Stimulated activated CD4-positive, alpha-beta T cell treated with anti-CD3 and anti-CD28 coated beads, Interleukin-1b, Interleukin-23, amount 100 ng/mL, for 24 hours (primary cell): ENCODE data around the gene AGR2.

Source experiments
- DNase-seq, 4 experiments: peaks; one replicate each; pipeline ENCODE4 v3.0.0-alpha.2; 2020; ENCODE audit warnings: low read depth in 4 of 4, low spot score in 1 of 4

AGR2 gene

DNA sequence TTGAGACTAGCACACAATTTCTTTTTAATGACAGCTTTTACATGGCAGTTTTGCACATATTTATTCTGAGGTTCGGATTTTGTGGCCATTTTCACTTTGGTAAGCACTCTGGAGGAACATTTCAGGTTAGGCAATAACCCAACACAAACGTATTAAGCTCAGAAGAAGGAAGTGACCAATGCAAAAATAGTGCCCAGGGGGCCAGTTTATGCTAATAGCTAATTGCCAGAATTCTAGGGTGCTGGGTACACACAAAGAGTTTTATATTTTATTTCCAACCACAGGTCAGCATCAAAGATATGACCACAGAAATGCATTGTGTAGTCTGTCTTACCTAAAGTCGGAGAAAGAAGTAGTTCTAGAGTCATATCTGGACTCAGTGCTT is 8.4 kb upstream of the AGR2 start:
- no peak for DNase-seq

DNA sequence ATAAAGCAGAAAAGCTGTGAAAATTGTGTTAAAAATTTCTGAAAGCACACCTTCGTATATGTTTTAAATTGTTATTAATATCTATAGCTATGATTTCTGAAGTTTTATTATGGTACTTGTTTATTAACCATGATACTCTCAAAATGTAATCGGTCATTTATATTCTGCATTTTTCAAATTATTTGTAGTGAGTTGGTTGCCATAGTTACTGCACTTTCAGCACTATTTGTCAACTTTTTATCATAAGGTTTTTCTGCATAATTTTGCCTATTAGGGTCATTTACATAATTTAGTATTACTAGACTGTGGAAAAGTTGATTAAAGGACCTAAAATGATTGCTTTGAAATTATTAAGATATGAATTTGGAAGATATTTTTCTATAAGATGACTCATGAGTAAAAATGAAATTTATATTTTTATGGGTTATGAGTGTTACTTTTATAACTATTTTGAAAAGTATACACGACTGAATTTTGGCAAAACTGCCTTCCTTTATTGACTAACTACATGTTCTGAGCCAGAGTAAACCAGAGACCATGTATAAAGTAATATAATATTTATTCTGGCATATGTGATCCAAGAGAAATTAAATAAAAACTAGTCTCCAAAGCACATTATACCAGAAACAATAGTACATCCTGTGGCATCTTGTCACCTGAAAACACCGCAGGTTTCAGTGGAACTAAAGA is 7.9 kb upstream of the AGR2 start:
- DNase-seq: no peak

GRCh38 chr7:16811551-16811950 is 6.8 kb upstream of the AGR2 start:
- no peak for DNase-seq

- DNase-seq: no peak
These were observed 5.8 kb upstream of the AGR2 start for GRCh38 chr7:16810573-16810972.

DNA sequence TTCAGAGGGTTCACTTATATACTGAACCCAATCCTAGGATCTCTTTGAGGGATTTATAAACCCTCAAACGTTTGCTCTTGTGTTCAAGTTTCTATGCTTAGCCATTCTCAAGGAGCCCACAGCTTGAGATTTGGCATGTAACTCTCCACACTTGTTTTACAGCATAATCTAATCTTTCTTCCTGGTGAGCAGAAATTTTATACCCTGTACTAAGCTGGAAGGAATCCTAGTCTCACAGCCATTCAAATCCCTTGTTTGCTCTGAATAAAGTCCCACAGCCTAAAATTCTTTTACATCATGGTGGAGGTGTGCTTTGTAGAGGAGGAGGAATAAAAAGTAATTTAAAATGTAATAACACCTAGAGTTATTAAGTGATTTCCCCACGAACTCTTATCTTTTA is 5.3 kb upstream of the AGR2 start:
- DNase-seq: no peak

DNA sequence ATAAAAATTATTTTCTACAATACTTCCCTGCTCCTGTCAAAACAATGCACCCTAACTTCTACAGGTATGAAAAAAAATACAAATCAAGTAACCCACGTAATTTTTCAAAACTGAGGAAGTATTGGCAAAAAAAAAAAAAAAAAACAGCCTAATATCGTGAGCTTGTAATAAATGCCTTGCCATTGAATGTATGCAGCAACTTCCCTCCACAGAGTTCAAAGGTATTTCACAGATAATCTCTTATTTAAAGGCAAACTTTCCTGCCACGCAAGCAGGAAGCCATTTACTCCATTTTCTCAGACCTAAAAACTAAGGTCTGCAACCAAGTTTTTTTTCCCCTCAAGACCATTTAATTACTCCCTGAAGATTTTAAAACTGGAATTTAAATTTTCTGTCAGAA is 642 bp upstream of the AGR2 start:
- DNase-seq: no peak

DNA sequence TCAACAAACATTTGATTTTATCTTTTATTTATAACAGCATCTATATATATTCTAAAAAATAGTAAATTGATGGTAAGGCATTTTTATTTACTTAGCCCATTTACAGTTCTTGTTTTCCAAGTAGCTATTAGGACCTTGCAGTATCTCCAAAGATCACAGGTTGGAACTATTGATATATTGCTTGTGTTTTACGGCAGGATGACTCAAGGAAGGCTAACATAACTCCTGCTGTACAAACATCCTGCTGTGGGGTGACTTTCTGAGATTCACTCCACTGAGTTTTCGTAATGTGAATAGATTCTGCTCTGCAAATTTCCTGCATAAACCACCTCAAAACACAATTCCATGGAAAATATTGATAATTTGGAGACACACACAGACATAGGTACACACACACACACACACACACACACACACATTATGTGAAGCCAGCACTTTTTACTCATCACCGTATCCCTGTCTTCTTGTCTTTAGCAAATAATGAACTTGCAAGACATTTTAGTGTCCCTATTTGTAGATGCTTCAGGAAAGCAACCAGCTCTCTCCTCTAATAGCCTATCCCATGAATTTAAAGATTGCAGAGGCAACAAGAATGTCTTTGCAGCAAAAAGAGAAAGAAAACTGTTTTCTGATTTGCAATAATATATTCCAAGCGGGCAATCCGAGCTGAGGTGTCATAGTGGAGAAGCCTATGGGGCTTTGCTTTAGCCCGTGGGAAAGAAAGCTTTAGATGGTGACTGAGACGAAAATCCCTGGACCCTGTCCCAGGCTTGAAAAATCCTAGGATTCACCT is 722 bp downstream of the AGR2 start:
- DNase-seq: no peak

GRCh38 chr7:16803125-16803524 is 1.7 kb downstream of the AGR2 start:
- no peak for DNase-seq

GRCh38 chr7:16801579-16801978 is 3.2 kb downstream of the AGR2 start:
- DNase-seq: no peak

DNA sequence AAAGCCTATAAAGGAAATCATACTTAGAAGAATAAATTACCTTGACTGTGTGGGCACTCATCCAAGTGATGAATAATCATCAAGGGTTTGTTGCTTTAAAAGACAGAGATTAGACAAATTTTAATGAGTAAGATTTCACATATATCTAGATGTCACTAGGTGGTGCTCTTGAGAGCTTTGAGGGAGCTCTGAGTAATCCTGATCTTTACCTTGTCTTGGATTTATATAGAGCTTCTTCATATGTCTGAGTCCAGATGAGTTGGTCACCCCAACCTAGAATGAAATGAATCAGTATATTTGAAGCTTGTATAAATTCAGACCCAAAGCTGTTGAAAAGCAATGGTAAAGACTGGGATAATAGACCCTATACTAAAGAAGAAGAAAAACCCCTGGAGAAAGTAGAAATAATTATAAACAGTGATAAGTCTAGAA is 3.7 kb downstream of the AGR2 start:
- DNase-seq: no peak

DNA sequence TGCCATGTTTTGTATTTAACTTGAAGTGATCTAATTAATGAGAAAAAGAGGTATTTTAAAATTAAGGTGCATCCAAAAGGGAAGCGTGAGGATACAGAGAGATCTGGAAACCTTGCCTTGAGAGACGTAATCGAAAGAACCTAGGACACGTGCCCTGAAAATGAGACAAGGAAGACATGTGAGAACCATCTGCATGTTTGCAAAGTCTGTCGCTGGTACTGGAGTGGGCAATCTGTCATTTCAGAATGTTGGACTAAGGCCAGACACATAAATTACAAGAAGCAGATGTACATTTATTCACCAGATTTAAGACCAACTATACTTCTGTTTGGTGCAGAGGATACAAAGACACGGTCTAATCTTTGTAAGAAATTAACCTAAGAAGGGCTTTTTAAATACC is 9.2 kb downstream of the AGR2 start:
- no peak for DNase-seq

DNA sequence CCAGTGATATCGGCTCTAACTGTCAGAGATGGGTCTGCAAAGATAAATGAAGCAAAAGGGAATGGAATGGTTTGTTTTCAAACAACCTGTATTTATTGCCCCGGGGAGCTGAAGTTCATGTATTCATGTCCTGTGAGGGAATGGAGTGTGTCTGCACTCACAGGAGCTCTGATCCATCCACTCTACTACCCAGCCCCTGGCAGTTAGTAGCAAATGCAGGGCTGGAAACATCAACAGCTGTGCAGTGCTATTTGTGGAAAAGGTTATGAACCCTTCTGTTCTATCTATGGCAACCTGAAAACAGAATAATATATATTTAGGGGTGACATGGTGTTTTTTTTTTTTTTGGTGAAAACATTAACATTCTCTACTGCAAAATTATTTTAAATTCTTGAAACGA is 9.8 kb downstream of the AGR2 start:
- no peak for DNase-seq

DNA sequence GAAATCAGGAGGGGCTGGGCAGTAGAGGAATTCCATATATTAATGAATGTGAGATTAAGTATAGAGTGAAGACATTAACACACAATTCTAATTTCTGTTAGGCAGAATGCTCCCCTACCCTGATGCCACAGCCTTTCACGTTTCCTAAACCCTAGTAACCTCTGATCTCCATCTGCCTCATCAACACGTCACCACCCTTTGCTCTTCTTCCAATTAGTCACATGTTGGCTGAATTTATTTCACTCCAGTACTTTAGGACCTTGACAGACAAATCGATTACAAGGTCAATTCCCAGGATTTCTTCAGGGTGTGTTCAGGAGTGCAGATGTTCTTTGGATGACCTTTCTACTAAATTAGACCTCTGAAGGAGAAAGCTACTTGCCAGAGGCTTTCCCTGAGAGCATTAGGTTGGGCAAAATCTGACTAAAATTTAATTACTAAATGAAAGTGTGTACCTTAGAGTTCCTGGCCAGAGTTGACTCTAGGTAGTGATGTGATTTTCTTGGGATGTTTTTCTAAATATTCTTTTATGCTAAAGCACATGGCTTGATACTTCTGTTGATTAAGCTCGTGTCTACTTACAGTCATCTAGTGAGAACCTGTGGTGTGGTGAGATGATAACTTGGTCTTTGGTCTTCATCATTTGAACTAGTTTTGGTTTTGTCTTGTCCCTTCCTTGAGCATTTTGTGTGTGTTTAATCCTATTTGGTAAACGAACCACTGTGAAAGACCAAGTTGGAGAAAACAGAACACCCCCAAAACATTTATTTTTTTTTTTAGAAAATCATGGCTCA is 12.7 kb downstream of the AGR2 start:
- no peak for DNase-seq

- no peak for DNase-seq
These were observed 13.7 kb downstream of the AGR2 start for GRCh38 chr7:16791071-16791470.

- DNase-seq: no peak
These were observed 17.7 kb downstream of the AGR2 start for GRCh38 chr7:16787127-16787526.

DNA sequence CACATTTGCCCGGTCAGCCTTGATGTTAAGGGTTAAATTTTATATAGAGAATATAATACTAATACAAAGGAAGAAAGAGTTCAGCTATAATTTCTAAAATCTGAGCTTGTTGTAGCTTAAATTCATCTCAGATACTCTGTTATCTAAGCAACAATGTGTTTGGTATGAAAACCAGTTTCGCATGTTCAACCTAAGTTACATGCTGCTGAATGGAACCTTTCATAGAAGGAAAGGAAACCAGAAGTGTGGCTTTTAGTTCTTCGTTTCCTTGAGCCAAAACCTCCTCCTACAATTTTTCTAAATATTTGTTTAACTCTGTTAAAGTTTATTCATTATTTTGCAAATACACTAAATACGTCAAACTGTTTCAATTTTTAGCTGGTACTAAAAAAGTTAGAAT is 18.5 kb downstream of the AGR2 start:
- DNase-seq: no peak

DNA sequence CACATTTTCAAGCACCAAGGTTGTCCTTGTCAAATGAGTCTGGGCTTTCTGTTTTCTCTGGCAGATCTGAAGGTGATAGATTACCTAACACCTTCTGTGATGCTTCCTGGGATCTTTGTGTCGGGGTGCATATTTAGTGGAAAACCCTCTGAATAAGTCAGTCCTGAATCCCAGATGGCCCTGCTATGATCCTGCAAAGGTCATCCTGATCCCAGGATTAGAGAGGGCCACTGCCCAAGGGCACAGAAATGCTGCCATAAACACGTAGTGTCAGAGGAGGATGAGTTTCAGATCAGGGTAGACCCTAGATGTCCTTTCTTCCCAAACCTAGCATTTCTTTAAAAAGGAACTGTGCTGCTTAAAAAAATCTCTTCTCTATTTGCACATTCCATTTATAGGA is 19.0 kb downstream of the AGR2 start:
- no peak for DNase-seq

- no peak for DNase-seq
These were observed 19.5 kb downstream of the AGR2 start for GRCh38 chr7:16785321-16785720.

DNA sequence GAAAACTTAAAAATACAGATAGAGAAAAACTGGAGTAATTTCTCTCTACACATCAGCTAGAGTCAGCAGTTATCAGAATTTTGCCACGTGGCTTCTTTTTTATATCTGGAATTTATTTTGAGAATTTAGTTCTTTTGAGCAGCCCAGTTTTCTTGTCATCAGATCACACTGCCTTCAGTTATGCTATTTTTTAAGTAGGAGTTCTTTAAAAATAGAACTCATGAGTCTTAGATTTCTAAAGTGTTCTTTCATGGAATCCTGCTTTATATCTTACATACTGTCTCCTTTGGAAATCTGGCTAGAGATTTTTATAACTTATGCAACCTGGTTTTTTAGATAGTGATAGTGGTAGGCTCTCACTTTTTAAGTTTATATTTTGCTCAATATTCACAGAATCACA is 24.2 kb downstream of the AGR2 start:
- no peak for DNase-seq

- no peak for DNase-seq
These were observed 25.7 kb downstream of the AGR2 start for GRCh38 chr7:16779051-16779450.

DNA sequence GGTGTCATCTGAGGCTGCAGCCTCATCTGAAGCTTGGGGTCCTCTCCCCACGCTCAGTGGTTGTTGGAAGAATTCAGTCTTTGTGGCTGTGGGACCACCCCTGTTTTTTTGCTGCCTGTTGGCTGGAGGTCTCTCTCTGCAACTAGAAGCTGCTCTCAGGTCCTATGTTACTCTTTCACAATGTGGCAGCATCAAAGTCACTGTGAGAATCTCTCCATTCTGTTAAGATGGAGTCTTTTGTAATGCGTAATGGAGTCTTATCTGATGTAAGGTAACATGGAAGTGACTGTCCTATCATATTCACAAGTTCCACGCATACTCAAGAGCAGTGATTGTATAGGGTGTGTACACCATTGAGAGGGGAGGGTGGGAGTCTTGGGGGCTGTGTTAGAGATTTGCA is 26.3 kb downstream of the AGR2 start:
- no peak for DNase-seq

DNA sequence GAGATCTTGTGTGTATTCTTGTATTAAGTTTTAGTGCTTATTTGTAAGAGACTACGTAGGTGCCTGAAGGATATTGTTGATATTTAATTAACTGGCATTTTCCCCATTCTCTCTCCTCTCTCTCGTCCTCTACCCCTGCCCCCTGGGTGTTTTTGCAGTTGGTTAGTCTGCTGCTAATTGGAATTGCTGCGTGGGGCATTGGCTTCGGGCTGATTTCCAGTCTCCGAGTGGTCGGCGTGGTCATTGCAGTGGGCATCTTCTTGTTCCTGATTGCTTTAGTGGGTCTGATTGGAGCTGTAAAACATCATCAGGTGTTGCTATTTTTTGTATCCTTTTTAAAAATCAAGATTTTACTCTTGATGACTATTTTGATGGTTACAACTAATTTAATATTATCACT is 28.7 kb downstream of the AGR2 start:
- DNase-seq: no peak
